OCI-LY7 (cell line): ENCODE data around the gene COL11A2.

ENCODE experiments used
- EZH2phosphoT487 ChIP-seq: fragments of 200-600 bp; sonication (generic); IDR thresholded peaks from 2 replicates; pipeline ENCODE4 v1.6.1; 2018; ENCODE audit warnings: low read depth, borderline replicate concordance, mild to moderate bottlenecking, mixed run types, antibody characterized with exemption, low read length, moderate library complexity, mixed read lengths
- TF ChIP-seq, protein P1 (sequence below): fragments of 200-600 bp; sonication (generic); conservative IDR thresholded peaks from 2 replicates; pipeline ENCODE4 v1.5.1; 2014; ENCODE audit warnings: mild to moderate bottlenecking, antibody characterized with exemption, low read length, moderate library complexity, mixed read lengths

DNA sequence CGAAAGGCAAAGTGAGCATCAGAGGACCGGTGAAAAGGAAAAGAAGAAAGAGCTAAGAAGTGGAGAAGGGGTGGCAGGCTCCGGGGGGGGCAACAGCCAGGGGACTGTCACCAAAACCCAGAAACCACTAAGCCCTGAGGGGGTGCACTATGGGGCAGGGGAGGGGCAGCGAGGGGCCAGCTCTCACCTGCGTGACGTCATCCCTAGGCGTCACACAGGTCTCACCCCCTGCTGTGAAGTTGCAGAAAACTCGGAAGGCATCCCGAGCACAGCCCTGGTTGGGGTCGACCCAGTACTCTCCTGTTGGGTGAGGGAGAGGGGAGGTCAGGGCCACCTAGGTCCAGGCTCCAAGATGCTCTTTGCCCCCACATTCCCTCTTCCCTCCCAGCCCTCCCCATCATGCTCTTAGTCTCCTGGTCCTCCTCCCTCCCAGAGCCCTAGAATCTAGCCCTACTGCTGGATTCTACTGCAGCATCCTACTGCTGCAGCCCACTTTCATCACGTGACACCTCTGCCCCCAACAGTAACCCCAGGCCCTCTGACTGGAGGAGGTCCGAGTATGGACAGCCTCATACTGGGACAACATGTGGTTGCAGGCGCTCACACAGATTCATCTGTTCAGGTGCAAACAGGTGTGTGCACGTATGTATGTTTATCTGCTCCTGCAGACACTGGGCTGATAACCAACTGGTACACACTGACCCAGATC is 27.4 kb downstream of the COL11A2 start:
- TF ChIP-seq, protein P1, sequence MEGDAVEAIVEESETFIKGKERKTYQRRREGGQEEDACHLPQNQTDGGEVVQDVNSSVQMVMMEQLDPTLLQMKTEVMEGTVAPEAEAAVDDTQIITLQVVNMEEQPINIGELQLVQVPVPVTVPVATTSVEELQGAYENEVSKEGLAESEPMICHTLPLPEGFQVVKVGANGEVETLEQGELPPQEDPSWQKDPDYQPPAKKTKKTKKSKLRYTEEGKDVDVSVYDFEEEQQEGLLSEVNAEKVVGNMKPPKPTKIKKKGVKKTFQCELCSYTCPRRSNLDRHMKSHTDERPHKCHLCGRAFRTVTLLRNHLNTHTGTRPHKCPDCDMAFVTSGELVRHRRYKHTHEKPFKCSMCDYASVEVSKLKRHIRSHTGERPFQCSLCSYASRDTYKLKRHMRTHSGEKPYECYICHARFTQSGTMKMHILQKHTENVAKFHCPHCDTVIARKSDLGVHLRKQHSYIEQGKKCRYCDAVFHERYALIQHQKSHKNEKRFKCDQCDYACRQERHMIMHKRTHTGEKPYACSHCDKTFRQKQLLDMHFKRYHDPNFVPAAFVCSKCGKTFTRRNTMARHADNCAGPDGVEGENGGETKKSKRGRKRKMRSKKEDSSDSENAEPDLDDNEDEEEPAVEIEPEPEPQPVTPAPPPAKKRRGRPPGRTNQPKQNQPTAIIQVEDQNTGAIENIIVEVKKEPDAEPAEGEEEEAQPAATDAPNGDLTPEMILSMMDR, result no peak
- no peak for TF ChIP-seq EZH2phosphoT487
